GM19035 (cell line): ENCODE measurements around the gene C7.
"Not testable (repeated sequence)": the region's sequence is repeated elsewhere in the genome, so short reads cannot be mapped to it uniquely, and the experiment has no call there.

Experiments
- ATAC-seq: cut with Tn5 transposase; IDR thresholded peaks from one replicate; pipeline ENCODE4 v1.9.1; 2021; ENCODE audit not compliant: unreplicated experiment

Gene C7

GRCh38 chr5:40909264-40909663, at the start of gene C7:
TSS of gene C7 (plus strand) at chr5:40909497. CDS start at chr5:40909611, 114 bp downstream.
- ATAC-seq: no peak

DNA sequence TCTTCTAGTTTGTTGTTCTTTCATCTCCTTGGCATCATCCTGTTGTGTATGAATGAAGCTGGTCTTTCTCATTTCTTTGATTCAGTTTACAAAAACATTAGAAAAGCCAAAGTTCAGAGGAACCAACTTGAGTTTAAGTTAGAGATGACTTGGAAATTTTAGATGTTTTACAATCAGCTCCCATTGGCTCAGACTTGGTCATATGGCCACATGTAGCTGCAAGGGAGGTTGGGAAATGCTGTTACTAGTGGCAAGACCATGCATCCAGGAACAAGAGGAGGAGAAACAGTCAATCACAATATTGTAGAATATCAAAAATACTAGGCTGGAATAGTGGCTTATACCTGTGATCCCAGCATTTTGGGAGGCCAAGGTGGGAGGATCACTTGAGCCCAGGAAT, 48.6 kb upstream of the C7 start:
- no peak for ATAC-seq

GRCh38 chr5:40865004-40865403, 44.3 kb upstream of the C7 start:
- ATAC-seq: not testable (repeated sequence)

DNA sequence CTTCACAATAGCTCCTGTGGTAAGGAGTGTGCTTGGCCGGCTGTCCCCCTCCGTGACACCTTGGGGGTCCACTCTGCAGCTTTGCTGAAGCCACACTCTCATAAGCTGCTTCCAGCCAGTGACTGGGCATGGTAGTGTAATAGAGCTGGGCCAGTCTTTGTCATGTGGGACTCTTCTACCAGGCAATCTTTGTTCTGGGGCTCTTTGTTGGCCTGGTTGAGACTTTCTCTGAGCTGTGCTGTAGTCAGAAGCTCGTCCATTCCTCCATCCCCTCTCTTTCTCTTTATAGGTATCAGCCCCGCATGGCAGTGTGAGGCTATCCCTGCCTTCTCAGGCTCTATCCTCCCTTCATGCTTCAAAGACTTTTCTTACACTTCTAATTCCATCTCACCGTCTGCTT, 42.5 kb upstream of the C7 start:
- no peak for ATAC-seq

DNA sequence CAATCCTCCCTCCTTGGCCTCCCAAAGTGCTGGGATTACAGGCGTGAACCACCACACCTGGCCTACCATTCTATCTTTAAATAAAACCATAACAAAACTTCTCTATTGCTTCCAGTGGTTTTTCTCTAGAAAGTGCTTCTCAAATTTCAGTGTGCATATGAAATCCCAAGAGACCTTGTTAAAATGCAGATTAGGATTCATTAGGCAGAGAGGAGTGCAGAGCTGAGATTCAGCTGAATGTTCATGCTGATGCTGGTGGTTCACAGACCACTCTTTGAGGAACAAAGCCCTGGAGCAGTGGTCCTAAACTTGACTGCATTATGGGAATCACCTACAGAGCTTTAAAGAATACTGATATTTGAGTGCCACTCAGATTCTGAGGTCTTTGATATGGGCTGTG, 39.9 kb upstream of the C7 start:
- ATAC-seq: no peak

GRCh38 chr5:40871177-40871576, 38.1 kb upstream of the C7 start:
- ATAC-seq: no peak

GRCh38 chr5:40872253-40872652, 37.0 kb upstream of the C7 start:
- not testable (repeated sequence) for ATAC-seq

- ATAC-seq: no peak
Observed at GRCh38 chr5:40873286-40873880, 35.9 kb upstream of the C7 start.

- ATAC-seq: no peak
Observed at GRCh38 chr5:40875958-40876357, 33.3 kb upstream of the C7 start.

DNA sequence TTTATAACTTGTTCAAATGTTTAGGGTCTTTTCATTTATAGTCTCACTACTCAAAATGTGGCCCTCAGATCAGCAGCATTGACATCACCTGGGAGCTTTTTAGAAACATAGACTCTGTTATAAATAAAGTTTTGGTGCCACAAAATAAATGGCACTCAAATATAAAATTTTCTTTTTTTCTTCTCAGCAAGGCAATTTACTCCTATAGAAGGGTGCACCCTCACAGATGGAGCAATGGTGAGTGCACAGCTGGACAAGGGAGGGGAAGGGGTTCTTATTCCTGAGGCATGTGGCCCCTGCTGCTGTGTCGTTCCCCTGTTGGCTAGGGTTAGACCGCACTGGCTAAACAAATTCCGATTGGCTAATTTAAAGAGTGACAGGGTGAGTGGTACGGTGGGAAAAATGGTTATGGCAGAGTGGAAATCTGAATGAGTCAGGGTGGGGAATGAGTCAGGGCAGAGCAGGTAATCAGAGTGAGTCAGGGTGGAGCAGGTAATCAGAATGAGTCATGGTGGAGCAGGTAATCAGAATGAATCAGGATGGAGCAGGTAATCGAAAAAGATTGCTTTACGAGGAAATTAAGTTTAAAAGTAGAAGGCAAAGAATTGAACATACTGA, 31.8 kb upstream of the C7 start:
- ATAC-seq: no peak

DNA sequence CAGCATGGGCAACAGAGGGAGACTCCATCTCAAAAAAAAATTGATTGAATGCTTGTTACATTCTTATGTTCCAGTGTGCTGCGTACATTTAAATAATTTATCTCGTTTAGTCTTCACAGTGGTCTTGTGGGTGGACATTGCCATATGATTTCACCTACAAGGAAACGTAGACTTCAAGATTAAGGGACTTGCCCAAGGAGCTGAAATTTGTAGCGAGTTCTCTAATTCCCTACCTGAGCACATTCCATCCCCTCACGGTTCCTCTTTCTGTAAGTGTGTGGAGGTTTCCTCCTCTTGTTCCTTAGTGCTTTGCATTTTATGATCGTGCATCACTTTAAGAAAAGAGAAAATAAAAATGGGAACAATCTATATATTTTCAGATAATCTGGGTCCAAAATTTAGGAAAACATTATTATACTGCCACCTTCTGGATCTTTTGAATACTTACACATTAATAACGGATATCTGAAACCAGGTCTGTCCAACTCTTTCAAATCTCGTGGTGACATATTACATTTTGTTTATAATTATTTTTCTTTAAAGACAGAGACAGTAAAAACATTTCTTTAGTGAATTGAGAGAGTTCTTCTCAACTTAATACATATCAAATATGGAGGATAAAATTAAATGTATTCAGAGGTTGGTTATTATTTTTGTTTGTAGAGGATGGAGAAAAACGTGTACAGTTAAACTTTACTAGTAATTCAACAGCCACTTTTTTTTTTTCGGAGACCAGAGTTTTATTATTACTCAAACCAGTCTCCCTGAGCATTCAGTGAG, 29.9 kb upstream of the C7 start:
- ATAC-seq: no peak

- no peak for ATAC-seq
Observed at GRCh38 chr5:40882291-40882690, 27.0 kb upstream of the C7 start.

GRCh38 chr5:40883051-40883450, 26.2 kb upstream of the C7 start:
- not testable (repeated sequence) for ATAC-seq

- ATAC-seq: not testable (repeated sequence)
Observed at GRCh38 chr5:40895440-40896425, 13.6 kb upstream of the C7 start.

GRCh38 chr5:40904205-40904993, 4.9 kb upstream of the C7 start:
- ATAC-seq: peak; percentile 90

GRCh38 chr5:40904994-40905306, 4.3 kb upstream of the C7 start:
- no peak for ATAC-seq

DNA sequence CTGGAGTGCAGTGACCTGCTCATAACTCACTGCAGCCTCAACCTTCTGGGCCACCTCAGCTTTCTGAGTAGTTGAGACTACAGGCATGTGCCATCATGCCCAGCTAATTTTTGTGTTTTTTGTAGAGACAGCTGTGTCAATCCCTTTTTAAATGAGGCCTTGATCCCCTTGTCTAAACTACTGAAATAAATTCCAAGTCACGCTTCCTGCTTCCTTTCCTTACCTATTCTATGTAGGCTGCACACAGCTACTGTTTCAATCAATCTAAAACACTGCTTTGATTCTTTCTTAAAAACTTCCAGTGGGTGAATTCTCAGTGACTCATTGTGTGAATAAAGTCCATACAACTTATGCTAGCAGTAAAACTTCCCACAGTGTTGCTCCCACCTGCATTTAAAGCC, 2.9 kb upstream of the C7 start:
- no peak for ATAC-seq

GRCh38 chr5:40909723-40910122, 426 bp downstream of the C7 start:
- ATAC-seq: no peak

DNA sequence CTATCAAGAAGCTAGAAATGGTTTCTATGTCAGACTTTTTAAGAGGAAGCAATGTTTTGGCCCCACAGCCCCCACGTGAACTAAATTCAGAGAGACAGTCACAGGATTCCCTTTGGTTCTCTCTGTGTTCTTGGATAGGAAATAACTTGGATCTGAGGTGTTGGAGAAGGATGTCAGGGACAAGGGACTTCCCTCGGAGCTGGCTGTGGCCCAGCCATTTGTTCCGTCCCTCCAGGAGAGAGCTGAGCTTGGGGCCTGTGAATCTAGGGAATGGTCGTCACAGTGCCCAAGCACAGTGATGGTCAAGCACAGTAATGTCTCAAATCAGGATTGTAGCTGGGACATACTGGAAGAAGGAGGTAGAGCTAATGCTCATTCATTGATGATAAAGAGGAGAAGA, 2.0 kb downstream of the C7 start:
- no peak for ATAC-seq

DNA sequence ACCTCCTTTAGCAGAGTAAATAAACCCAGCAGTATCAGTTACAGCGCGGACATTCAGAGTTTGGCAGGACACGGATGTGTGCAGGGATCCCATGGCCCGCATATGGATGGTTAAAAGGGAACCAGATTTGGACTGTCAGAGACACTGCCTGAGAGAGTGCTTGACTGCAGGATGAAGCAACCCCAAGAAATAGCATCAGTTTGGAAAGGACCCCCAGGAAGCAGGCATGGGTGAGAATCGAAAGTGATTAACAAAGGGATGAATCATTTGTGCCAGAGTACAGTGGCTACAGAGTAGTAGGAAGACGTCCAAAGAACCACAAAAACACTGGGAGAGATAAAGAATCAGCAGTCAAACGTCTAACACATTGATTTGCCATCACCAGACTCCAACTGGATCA, 5.5 kb downstream of the C7 start:
- no peak for ATAC-seq
